ENCODE measurements around the gene EVX1.

The EVX1 gene

DNA sequence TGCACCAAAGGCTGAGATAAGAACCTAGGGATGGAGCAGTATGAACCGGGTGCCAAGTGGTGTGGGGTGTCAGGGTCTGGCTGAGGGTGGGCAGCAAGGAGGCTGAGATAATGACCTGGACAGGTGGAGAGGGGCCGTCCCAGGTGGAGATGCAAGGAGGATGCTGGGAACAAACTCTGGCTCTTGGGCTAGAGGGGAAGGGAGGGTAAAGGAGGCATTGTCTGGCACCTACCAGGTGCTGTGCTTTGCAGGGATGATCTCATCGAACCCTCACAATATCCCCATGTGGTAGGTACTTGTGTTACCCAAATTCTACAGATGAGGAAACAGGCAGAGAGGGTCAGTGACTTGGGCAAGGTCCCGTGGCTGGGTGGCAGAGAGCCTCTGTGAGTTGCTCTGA, 22.8 kb upstream of the EVX1 start:
- no peak for ATAC-seq (ENCODE audit: low read depth)
- no peaks in the 10 kb centered on the region for H3K36me3 ChIP-seq (ENCODE audit: low read depth)
- H3K9me3 ChIP-seq (ENCODE audit: severe bottlenecking), result no peaks in the 10 kb centered on the region
- H3K4me1 ChIP-seq (ENCODE audit: insufficient read depth, poor library complexity, severe bottlenecking), result no peaks in the 10 kb centered on the region
- H3K27me3 ChIP-seq (ENCODE audit: insufficient read depth, poor library complexity, severe bottlenecking), result no peaks in the 10 kb centered on the region
- no peak overlapping the region for H3K4me3 ChIP-seq (ENCODE audit: severe bottlenecking)
- DNase-seq (ENCODE audit: low spot score), result no peak
- H3K27ac ChIP-seq (ENCODE audit: poor library complexity, severe bottlenecking), result no peak overlapping the region
- TF ChIP-seq, protein P1, sequence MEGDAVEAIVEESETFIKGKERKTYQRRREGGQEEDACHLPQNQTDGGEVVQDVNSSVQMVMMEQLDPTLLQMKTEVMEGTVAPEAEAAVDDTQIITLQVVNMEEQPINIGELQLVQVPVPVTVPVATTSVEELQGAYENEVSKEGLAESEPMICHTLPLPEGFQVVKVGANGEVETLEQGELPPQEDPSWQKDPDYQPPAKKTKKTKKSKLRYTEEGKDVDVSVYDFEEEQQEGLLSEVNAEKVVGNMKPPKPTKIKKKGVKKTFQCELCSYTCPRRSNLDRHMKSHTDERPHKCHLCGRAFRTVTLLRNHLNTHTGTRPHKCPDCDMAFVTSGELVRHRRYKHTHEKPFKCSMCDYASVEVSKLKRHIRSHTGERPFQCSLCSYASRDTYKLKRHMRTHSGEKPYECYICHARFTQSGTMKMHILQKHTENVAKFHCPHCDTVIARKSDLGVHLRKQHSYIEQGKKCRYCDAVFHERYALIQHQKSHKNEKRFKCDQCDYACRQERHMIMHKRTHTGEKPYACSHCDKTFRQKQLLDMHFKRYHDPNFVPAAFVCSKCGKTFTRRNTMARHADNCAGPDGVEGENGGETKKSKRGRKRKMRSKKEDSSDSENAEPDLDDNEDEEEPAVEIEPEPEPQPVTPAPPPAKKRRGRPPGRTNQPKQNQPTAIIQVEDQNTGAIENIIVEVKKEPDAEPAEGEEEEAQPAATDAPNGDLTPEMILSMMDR (IDR thresholded peaks at IDR 0.05; ENCODE audit: poor library complexity, severe bottlenecking), result no peak

DNA sequence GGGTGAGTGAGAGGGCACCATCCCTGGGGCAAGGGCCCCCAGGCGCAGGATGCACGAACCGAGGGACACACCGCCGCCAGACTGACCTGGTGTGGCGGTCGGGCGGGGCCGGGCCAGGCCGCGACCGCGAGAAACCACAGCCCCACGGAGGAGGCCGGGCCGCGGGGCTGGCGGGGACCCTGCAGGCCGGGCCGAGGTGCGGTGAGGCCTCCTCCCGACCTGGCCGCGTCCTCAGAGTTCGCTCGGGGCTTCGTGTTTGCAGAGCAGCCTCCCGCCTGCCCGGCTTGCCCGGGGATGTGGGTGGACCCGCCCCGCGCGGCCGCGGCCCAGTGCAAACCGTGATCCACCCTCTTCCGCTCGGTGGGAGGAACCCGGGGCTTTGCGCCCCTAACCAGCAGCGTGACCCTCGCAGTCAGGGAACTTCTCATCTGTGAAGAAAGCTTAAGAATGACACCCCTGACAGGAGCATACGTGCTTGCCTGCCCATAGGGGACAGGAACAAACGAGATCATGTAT, 22.1 kb upstream of the EVX1 start:
- Histone ChIP-seq H3K27ac (ENCODE audit: poor library complexity, severe bottlenecking) (no peak overlapping the region), H3K9me3 (ENCODE audit: severe bottlenecking) (no peaks in the 10 kb centered on the region), H3K36me3 (ENCODE audit: low read depth) (no peaks in the 10 kb centered on the region), H3K4me1 (ENCODE audit: insufficient read depth, poor library complexity, severe bottlenecking) (no peaks in the 10 kb centered on the region), H3K4me3 (ENCODE audit: severe bottlenecking) (no peak overlapping the region), H3K27me3 (ENCODE audit: insufficient read depth, poor library complexity, severe bottlenecking) (no peaks in the 10 kb centered on the region)
- TF ChIP-seq, protein P1 (IDR thresholded peaks at IDR 0.05; ENCODE audit: poor library complexity, severe bottlenecking), result no peak
- ATAC-seq (ENCODE audit: low read depth), result no peak
- no peak for DNase-seq (ENCODE audit: low spot score)

DNA sequence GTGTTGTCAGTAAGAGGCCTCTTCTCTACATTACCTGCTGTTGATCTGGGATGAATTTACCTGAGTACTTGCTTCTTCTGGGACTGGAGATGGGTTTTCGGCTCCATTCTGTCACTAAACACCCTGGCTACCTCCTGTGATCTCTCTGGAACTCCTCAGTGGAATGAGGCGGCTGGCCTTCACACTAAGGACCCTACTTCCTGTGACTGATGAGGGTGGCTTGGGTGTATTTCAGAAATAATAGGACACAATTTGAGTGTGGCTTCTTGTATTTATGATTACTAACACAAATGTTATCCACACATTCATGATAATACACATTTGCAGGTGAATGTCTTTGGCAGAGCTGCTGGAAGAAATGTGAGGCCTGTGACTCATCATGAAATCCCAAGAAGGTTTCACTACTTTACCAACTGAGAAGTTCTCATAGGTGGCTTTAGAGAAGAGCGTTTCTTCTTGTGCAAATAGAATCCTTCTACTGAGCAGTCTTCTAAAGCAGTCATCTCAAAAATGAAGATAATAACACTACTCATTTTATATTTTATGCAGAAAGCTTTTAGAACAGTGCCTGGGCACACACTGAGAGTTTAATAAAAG, 21.3 kb upstream of the EVX1 start:
- no peak overlapping the region for H3K27ac ChIP-seq (ENCODE audit: poor library complexity, severe bottlenecking)
- TF ChIP-seq, protein P1 (IDR thresholded peaks at IDR 0.05; ENCODE audit: poor library complexity, severe bottlenecking), result no peak
- no peak overlapping the region for H3K4me3 ChIP-seq (ENCODE audit: severe bottlenecking)
- DNase-seq (ENCODE audit: low spot score) (no peak), ATAC-seq (ENCODE audit: low read depth) (peak; percentile 50; the same call in 2 of the 3 replicates)
- no peaks in the 10 kb centered on the region for H3K36me3 ChIP-seq (ENCODE audit: low read depth)
- H3K9me3 ChIP-seq (ENCODE audit: severe bottlenecking), result no peaks in the 10 kb centered on the region
- no peaks in the 10 kb centered on the region for H3K27me3 ChIP-seq (ENCODE audit: insufficient read depth, poor library complexity, severe bottlenecking)
- H3K4me1 ChIP-seq (ENCODE audit: insufficient read depth, poor library complexity, severe bottlenecking), result no peaks in the 10 kb centered on the region

DNA sequence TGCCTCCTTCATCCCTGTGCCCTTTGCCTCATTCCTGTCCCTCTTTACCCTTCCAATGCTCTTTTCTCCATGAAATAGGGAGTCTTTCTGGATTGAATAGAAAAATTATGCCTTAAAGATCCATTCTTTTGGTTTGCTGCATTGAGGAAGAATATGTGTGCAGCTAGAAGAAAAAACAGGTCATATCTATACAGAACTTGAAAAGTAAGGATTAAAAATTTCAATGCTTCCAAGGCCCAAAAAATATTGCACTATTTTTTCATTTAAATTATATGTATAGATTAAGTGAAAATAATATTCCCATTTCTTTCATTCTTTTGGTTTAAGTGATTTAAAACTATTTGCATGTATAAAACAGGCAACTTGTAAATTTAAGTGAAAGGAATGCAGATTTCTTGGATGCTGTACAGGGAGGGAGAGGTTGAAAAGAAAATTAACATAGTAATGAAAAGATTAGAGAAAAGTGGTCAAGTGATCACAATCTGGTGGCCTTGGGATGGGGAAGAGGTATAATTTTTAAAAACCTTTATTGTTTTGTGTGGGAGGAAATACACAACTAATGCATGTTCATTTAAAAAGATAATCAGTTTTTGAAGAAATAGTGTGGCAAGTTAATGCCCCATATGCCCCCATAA, 18.5 kb upstream of the EVX1 start:
- ATAC-seq (ENCODE audit: low read depth) (no peak), DNase-seq (ENCODE audit: low spot score) (no peak)
- no peak overlapping the region for H3K27ac ChIP-seq (ENCODE audit: poor library complexity, severe bottlenecking)
- H3K4me3 ChIP-seq (ENCODE audit: severe bottlenecking), result no peak overlapping the region
- TF ChIP-seq, protein P1 (IDR thresholded peaks at IDR 0.05; ENCODE audit: poor library complexity, severe bottlenecking), result no peak
- H3K36me3 ChIP-seq (ENCODE audit: low read depth), result no peaks in the 10 kb centered on the region
- H3K4me1 ChIP-seq (ENCODE audit: insufficient read depth, poor library complexity, severe bottlenecking), result no peaks in the 10 kb centered on the region
- no peaks in the 10 kb centered on the region for H3K27me3 ChIP-seq (ENCODE audit: insufficient read depth, poor library complexity, severe bottlenecking)
- H3K9me3 ChIP-seq (ENCODE audit: severe bottlenecking), result no peaks in the 10 kb centered on the region
